ENCODE results near the gene SUSD5.
"Not testable (repeated sequence)": the region's sequence is repeated elsewhere in the genome, so short reads cannot be mapped to it uniquely, and the experiment has no call there.

SUSD5 gene

DNA sequence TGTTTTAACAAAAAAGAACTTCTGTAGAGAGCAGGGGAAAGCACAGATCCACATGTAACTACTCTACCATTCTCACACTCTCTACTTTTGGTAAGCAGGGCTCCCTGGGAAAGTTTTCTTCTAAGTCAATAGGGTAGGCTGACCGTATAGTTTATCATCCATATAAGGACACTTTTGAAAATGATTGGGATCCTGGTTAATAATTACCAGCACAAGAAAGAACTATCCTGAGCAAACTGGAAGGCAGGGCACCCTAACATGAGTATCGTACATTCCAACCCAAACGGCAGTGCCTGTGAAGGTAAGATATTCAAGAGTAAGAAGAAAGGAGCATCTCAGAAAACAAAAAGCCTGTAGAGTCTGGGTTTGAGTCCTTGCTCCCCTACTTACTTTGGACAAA lies 22.1 kb downstream of the SUSD5 start:
- DNase-seq (ENCODE audit: low read depth in 2 of 3, low spot score in 2 of 3), result no peak

- DNase-seq (ENCODE audit: low read depth in 2 of 3, low spot score in 2 of 3), result no peak
Measured at GRCh38 chr3:33194303-33194702, 24.3 kb downstream of the SUSD5 start.

- DNase-seq (ENCODE audit: low read depth in 2 of 3, low spot score in 2 of 3), result no peak
Measured at GRCh38 chr3:33187368-33187634, 31.3 kb downstream of the SUSD5 start.

GRCh38 chr3:33186524-33187367 lies 31.9 kb downstream of the SUSD5 start:
- no peak for DNase-seq (ENCODE audit: low read depth in 2 of 3, low spot score in 2 of 3)

DNA sequence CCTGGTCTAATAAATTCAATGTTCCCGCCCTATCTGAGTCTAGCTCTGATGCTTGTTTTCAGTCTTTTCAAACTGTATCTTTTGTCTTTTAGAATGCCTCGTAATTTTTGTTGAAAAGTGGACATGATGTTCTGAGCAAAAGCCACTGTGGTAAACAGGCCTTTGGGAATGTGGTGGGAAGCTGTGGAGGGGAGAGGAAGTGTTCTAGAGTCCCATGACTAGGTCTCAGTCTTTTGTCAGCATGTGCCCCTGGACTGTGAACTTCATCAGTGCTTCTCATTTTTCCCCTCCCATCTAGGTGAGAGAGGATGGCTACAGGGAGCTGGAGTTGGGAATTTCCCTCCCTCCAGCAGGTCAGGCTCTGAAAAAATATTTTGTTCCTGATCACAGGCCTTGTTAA lies 33.7 kb downstream of the SUSD5 start:
- no peak for DNase-seq (ENCODE audit: low read depth in 2 of 3, low spot score in 2 of 3)

DNA sequence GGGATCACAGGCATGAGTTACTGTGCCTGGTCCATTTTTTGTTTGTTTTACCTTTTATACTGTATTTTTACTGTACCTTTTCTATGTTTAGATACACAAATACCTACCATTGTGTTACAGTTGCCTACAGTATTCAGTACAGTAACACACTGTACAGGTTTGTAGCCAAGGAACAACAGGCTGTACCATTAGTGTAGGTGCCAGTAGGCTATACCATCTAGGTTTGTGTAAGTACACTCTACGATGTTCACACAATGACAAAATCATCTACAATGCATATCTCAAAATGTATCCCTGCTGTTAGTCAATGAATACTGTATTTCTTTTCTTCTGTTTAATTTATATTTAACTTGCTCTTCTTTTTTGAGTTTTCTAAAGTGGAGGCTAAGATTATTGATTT lies 37.0 kb downstream of the SUSD5 start:
- not testable (repeated sequence) for DNase-seq (ENCODE audit: low read depth in 2 of 3, low spot score in 2 of 3)

DNA sequence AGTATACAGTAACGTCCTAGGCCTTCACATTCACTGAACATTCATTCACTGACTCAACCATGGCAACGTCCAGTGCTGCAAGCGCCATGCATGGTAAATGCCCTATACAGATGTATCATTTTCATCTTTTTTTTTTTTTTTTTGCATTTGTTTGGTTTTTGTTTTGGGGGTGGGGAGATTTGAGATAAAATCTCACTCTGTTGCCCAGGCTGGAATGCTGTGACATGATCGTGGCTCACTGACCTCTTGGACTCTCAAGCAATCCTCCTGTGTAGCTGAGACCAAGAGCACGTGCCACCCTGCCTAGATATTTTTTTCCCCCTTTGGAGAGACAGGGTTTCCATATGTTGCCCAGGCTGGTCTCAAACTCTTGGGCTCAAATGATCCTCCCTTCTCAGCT lies 37.4 kb downstream of the SUSD5 start:
- DNase-seq (ENCODE audit: low read depth in 2 of 3, low spot score in 2 of 3), result no peak

GRCh38 chr3:33179132-33179531 lies 39.5 kb downstream of the SUSD5 start:
- DNase-seq (ENCODE audit: low read depth in 2 of 3, low spot score in 2 of 3), result no peak

- no peak for DNase-seq (ENCODE audit: low read depth in 2 of 3, low spot score in 2 of 3)
Measured at GRCh38 chr3:33174711-33175414, 43.7 kb downstream of the SUSD5 start.

DNA sequence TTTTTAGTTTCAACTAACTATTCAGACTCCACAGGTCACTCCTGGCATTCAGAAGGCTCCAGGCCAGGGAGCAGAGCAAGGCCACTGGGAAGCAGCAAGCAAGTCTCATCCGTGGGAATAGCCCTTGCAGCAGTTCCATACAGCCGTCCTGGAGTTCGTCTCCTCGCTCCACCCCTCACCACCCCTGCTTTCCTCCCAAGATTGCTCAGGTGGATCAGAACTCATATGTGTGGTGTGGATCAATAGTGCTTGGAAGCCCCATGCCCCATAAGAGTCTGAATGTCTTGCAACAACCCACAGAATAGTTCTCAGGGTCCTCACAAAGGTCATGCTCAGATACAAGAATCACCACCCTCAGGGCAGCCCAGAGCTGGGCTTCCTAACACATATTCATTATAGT lies 44.5 kb downstream of the SUSD5 start:
- DNase-seq (ENCODE audit: low read depth in 2 of 3, low spot score in 2 of 3), result no peak

DNA sequence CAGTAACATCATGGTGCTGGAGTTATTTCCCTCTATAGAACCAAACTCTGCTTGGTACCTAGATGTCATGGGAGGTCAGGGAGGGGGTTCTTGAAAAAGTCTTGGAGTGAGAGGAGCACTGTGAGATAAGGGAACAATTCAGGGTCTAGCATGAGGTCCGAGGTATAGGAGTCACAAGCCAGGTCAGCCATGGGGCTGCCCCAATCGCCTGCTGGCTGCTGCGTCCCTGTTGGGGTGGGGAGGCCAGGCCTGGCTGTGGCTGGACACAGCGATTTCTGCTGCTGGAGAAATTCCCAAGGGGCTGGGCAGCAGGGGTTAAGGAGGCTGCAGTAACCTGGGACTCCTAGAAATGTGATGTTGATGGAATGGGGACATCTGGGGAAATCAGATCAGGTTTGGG lies 44.9 kb downstream of the SUSD5 start:
- no peak for DNase-seq (ENCODE audit: low read depth in 2 of 3, low spot score in 2 of 3)

DNA sequence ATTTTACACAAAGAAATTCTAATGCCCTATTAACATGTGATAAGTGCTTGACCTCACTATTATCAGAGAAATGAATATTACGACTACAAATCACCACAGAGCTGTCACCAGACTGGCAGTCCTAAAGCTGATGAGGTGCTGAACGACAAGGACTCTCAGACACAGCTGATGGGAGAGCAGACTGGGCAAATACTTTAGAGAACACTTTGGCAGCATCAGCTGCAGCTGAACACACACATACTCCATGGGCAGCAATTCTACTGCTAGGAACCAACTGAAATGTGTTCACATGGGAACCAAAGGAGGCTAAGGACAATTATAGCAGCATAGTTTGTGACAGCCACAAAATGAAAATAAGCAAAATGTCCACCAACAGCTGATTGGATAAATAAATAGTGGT lies 45.5 kb downstream of the SUSD5 start:
- DNase-seq (ENCODE audit: low read depth in 2 of 3, low spot score in 2 of 3), result no peak

DNA sequence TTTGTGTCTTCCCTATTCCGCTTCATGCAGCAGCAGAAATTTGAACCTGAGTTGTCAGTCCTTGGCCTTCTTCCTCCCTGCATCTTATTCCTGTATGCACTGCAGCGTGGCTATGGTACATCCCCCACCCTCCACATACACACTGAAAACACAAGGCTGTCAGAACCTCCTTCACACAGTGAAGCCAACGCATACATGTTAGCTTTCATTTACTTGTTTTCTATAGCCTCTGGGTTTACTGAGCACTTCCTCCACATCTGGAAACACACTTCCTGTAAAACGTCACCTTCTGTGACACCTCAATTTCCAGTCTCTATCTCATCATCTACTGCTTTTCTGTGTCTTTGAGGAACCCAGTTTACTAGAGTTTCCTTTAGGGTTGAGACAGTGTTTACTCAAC lies 47.0 kb downstream of the SUSD5 start:
- DNase-seq (ENCODE audit: low read depth in 2 of 3, low spot score in 2 of 3), result no peak

DNA sequence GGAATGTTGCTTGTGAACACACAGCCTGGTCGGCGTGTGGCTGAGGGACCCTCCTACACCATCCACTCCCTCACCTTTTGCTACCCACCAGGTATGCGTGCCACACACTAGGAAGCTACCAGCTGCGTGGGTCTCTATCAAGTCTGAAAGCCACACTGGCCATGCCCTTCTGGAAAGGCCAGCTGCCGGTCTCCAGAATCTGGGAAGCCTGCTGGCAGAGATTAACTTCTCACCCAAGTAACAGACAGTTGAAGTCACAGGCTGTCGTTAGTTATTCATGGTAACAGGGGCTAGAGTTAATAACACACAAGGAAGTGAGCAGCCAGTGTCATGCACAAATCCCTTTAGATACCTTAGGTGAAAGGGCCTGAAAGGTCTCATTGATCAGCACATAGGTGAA lies 48.1 kb downstream of the SUSD5 start:
- no peak for DNase-seq (ENCODE audit: low read depth in 2 of 3, low spot score in 2 of 3)

- no peak for DNase-seq (ENCODE audit: low read depth in 2 of 3, low spot score in 2 of 3)
Measured at GRCh38 chr3:33167716-33168336, 50.8 kb downstream of the SUSD5 start.

DNA sequence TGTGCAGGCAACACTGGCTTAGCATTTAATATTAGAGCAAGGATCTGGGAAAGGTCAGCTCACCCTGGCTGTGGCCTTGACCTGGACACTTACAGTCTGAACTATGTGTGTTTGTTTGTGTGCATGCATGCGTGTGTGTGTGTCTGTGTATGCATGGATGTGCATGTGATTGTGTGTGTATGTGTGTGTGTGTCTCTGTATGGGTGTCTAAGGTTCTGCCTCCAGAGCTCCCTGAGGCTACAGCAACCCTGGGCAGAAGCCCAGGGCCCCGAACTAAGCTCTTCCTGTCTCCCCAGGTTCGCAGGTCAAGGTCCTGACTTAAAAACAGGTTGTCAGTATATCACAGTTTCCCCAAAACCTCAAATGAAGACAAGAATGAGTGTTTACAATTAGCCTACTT lies 51.3 kb downstream of the SUSD5 start:
- DNase-seq (ENCODE audit: low read depth in 2 of 3, low spot score in 2 of 3), result no peak

DNA sequence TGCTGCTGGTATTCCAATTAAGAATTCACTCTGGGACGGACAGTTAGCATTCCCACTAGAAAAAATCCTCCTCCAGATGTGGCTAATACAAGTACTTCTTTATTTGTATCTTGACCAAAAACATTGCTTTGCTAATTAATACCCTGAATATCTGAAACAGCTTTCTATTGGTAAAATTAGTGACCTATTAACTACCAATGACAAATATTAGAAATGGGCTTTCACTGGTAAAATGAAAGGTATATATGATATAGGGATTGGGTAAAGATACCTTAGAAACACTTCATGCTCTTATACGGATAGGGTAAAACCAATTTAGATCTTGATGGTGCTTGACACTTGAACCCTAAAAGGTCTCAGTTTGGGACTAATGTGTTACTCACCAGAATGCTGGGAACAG lies 52.5 kb downstream of the SUSD5 start:
- no peak for DNase-seq (ENCODE audit: low read depth in 2 of 3, low spot score in 2 of 3)

- DNase-seq (ENCODE audit: low read depth in 2 of 3, low spot score in 2 of 3), result no peak
Measured at GRCh38 chr3:33165372-33165771, 53.2 kb downstream of the SUSD5 start.

- not testable (repeated sequence) for DNase-seq (ENCODE audit: low read depth in 2 of 3, low spot score in 2 of 3)
Measured at GRCh38 chr3:33162621-33163020, 56.0 kb downstream of the SUSD5 start.

DNA sequence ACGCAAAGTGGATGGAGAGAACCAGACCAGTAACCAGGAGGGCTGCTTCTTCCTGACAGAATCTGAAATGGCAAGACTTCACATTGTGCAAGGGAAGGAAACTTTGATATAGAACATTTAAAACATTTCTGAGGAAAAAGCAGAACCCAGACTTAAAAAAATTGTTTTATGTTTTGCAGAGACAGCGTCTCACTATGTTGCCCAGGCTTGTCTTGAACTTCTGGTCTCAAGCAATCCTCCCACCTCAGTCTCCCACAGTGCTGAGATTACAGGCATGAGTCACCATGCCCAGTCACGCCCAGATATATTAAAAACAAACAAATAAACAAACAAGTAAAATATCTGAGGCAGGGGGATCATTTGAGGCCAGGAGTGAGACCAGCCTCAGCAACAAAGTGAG lies 58.6 kb downstream of the SUSD5 start:
- DNase-seq (ENCODE audit: low read depth in 2 of 3, low spot score in 2 of 3), result no peak

- DNase-seq (ENCODE audit: low read depth in 2 of 3, low spot score in 2 of 3), result no peak
Measured at GRCh38 chr3:33159234-33159633, 59.4 kb downstream of the SUSD5 start.

DNA sequence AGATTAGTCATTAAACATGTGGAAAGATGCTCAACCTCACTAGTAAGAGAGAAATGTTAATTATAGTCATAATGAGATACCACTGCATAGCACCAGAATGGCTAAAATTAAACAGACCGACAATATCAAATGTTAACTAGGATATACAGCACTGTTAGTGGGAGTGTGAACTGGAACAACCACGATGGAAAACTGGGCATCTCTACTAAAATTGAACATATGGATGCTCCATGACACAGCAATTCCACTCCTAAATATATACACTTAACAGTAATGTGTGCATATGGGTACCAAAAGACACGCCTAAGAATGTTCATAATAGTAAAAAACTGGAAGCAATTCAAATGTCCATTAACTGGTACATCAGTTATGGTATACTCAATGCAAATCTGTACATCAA lies 63.3 kb downstream of the SUSD5 start:
- DNase-seq (ENCODE audit: low read depth in 2 of 3, low spot score in 2 of 3), result no peak

- no peak for DNase-seq (ENCODE audit: low read depth in 2 of 3, low spot score in 2 of 3)
Measured at GRCh38 chr3:33153782-33154181, 64.8 kb downstream of the SUSD5 start.

Measured in activated CD8-positive, alpha-beta memory T cell treated with anti-CD3 and anti-CD28 coated beads for 48 hours (primary cell).